Measurements from ENCODE around the gene ARMC12.

DNA sequence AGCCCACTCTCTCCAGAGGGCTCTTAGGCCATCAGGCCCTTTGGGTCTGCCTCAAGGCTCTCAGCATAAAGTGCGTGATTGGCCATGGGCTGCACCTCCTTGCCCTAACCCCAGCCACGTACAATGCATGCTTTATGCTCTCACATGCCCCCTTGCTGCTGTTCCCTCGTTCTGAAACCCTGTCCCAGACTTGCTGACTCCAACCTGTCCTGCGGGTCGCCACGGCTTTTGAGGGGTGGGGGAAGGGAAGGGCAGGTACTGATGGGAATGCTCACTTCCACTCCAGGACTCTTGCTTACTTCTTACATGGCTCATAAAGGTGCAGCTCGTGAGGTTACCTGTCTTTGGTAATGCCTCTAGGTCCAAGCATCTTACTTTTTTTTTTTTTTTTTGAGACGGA is 6.0 kb downstream of the ARMC12 start:
- TF ChIP-seq POLR2AphosphoS5 (IDR thresholded peaks at IDR 0.05; ENCODE audit: low read depth) (no peak), CTCF (IDR thresholded peaks at IDR 0.05; ENCODE audit: insufficient read depth, low read length) (no peak), GABPA (IDR thresholded peaks at IDR 0.05; ENCODE audit: low read depth) (no peak)
- TF ChIP-seq, protein P1, sequence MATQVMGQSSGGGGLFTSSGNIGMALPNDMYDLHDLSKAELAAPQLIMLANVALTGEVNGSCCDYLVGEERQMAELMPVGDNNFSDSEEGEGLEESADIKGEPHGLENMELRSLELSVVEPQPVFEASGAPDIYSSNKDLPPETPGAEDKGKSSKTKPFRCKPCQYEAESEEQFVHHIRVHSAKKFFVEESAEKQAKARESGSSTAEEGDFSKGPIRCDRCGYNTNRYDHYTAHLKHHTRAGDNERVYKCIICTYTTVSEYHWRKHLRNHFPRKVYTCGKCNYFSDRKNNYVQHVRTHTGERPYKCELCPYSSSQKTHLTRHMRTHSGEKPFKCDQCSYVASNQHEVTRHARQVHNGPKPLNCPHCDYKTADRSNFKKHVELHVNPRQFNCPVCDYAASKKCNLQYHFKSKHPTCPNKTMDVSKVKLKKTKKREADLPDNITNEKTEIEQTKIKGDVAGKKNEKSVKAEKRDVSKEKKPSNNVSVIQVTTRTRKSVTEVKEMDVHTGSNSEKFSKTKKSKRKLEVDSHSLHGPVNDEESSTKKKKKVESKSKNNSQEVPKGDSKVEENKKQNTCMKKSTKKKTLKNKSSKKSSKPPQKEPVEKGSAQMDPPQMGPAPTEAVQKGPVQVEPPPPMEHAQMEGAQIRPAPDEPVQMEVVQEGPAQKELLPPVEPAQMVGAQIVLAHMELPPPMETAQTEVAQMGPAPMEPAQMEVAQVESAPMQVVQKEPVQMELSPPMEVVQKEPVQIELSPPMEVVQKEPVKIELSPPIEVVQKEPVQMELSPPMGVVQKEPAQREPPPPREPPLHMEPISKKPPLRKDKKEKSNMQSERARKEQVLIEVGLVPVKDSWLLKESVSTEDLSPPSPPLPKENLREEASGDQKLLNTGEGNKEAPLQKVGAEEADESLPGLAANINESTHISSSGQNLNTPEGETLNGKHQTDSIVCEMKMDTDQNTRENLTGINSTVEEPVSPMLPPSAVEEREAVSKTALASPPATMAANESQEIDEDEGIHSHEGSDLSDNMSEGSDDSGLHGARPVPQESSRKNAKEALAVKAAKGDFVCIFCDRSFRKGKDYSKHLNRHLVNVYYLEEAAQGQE (IDR thresholded peaks at IDR 0.05; ENCODE audit: insufficient replicate concordance, low read depth) = no peak
